Upper lobe of left lung (tissue), 6 donors: Measurements from ENCODE around the gene SPTB. TPM values are rescaled to one million over a fixed set of nuclear protein-coding genes. Genes with fewer than 3 reads are reported as not detected.

Experiments
- ATAC-seq, 2 donors: fragments of 200-7000 bp; cut with Tn5 transposase; one replicate each; pipeline ENCODE4 v1.9.1; 2022; ENCODE audit warnings: mild to moderate bottlenecking in 2 of 2, moderate library complexity in 2 of 2; ENCODE audit not compliant: low FRiP score in 2 of 2
- DNase-seq, 2 donors: peaks; one replicate each; pipeline ENCODE4 v3.0.0-alpha.2; 2019 to 2020
- H3K27ac ChIP-seq, 4 donors: fragments of 200-600 bp; sonication (generic); one replicate each; pipeline ENCODE4 v1.5.1; 2016 to 2019
- H3K27me3 ChIP-seq, 4 donors: fragments of 200-600 bp; sonication (generic); one replicate each; pipeline ENCODE4 v1.5.1; 2017 to 2019
- H3K36me3 ChIP-seq, 4 donors: fragments of 200-600 bp; sonication (generic); one replicate each; pipeline ENCODE4 v1.5.1; 2016 to 2019
- H3K4me1 ChIP-seq, 4 donors: fragments of 200-600 bp; sonication (generic); one replicate each; pipeline ENCODE4 v1.5.1; 2018 to 2019
- H3K4me3 ChIP-seq, 4 donors: fragments of 200-600 bp; sonication (generic); one replicate each; pipeline ENCODE4 v1.5.1; 2017 to 2019; ENCODE audit warnings: mild to moderate bottlenecking in 2 of 4, moderate library complexity in 1 of 4
- H3K9me3 ChIP-seq, 4 donors: fragments of 200-600 bp; sonication (generic); one replicate each; pipeline ENCODE4 v1.5.1; 2018 to 2019
- EP300 ChIP-seq, 4 donors: sonication (generic); formaldehyde crosslinking; IDR thresholded peaks; one replicate each; pipeline ENCODE4 v1.5.1; 2017; ENCODE audit warnings: antibody characterized with exemption in 4 of 4, control low read depth in 2 of 4
- POLR2A ChIP-seq, 4 donors: fragments of 450-650 bp; IDR thresholded peaks; one replicate each; pipeline ENCODE4 v1.5.1; 2016 to 2017; ENCODE audit warnings: antibody characterized with exemption in 4 of 4, mild to moderate bottlenecking in 2 of 4
- POLR2AphosphoS5 ChIP-seq, 2 donors: sonication (generic); formaldehyde crosslinking; IDR thresholded peaks; one replicate each; pipeline ENCODE4 v1.5.1; 2017; ENCODE audit warnings: antibody characterized with exemption in 2 of 2
- WGBS, 2 donors: methylation state at CpG; one replicate each; pipeline ENCODE4 v1.1.5; 2017 to 2018; 5-methylcytosine and 5-hydroxymethylcytosine counted together
- total RNA-seq, 6 donors: library from RNA; depleted of rRNA in 4 of 6; stranded (reverse); fragments of >200 nt in 4 of 6; gene quantifications; one replicate each; pipeline versions ENCODE4 v1.1.0 to v1.2.1, GENCODE V29; 2016 to 2021
- TF ChIP-seq, protein P1 (sequence below), 6 experiments: fragments of 450-650 bp in 4 of 6; fragments of 200-600 bp in 2 of 6; sonication (generic) in 2 of 6; IDR thresholded peaks; one replicate each; pipeline ENCODE4 v1.5.1; 2016 to 2019; ENCODE audit warnings: antibody characterized with exemption in 6 of 6
- donor health status: DM: no; HTN: no; CAD: no; lungs with moderate emphysema.
- donor health status: DM: no; HTN: yes; CAD: no; lungs with severe emphysema.

The SPTB gene
- total RNA-seq, 6 donors from 2014 or later, result 2.1 to 3.3 (median 2.7) TPM

DNA sequence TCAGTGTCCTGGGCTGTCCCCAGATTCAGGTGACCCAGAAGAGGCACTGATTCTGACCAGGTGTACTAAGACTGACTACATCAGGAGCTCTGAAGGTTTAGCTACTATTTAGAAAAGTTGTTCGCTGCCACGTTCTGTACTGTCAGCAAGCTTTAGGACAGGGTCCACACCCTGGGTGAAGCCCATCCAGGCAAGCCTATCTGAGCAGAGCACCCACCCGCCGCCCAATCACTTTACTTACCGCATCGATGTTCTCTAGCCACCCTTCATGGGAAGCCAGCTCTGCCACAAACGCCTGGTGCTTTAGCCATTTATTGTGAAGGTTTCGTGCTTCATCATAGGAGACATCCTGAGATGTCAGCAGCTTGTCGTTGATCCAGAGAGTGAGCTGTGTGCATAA, 95.7 kb downstream of the SPTB start:
- no peak overlapping the region for H3K27ac ChIP-seq
- no peak overlapping the region for H3K4me3 ChIP-seq
- H3K27me3 ChIP-seq, result no peaks in the 10 kb centered on the region
- WGBS, 2 donors, result 91 to 98% methylated on average over 8 to 9 of the region's 9 CpGs
- no peaks in the 10 kb centered on the region for H3K36me3 ChIP-seq
- DNase-seq (no peak), ATAC-seq (no peak)
- H3K4me1 ChIP-seq, result no peaks in the 10 kb centered on the region
- TF ChIP-seq EP300 (IDR thresholded peaks at IDR 0.05), result no peak
- no peak for TF ChIP-seq POLR2AphosphoS5 (IDR thresholded peaks at IDR 0.05)
- no peaks in the 10 kb centered on the region for H3K9me3 ChIP-seq

DNA sequence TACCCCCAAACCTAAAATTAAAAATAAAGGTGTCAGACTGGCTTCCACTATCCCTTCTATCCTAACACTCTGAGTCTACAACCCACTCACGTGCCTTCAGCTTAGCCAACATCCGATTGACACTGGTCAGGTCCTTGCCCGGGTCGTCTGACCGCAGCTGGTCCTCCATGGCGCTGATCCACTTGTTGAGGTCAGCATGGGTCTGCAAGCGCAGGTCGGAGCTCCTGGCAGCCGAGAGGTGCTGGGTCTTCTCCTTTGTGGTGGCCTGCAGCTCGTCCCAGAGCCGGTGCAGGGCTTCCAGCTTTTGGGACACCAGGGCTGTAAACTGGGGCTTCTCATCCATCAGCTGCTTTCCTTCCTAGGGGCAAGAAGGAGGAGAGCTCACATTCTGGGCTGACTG, 97.5 kb downstream of the SPTB start:
- Histone ChIP-seq H3K9me3 (no peaks in the 10 kb centered on the region), H3K36me3 (no peaks in the 10 kb centered on the region), H3K4me1 (no peaks in the 10 kb centered on the region), H3K4me3 (no peak overlapping the region), H3K27ac (no peak overlapping the region), H3K27me3 (no peaks in the 10 kb centered on the region)
- 90 to 91% methylated on average over 11 of the region's 11 CpGs for WGBS, 2 donors
- ATAC-seq (no peak), DNase-seq (peak in 1 of 2 donors; percentile 40)
- no peak for TF ChIP-seq EP300 (IDR thresholded peaks at IDR 0.05)
- no peak for TF ChIP-seq POLR2AphosphoS5 (IDR thresholded peaks at IDR 0.05)
- TF ChIP-seq, protein P1, sequence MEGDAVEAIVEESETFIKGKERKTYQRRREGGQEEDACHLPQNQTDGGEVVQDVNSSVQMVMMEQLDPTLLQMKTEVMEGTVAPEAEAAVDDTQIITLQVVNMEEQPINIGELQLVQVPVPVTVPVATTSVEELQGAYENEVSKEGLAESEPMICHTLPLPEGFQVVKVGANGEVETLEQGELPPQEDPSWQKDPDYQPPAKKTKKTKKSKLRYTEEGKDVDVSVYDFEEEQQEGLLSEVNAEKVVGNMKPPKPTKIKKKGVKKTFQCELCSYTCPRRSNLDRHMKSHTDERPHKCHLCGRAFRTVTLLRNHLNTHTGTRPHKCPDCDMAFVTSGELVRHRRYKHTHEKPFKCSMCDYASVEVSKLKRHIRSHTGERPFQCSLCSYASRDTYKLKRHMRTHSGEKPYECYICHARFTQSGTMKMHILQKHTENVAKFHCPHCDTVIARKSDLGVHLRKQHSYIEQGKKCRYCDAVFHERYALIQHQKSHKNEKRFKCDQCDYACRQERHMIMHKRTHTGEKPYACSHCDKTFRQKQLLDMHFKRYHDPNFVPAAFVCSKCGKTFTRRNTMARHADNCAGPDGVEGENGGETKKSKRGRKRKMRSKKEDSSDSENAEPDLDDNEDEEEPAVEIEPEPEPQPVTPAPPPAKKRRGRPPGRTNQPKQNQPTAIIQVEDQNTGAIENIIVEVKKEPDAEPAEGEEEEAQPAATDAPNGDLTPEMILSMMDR (IDR thresholded peaks at IDR 0.05), result no peak
- TF ChIP-seq POLR2A (IDR thresholded peaks at IDR 0.05), result no peak

DNA sequence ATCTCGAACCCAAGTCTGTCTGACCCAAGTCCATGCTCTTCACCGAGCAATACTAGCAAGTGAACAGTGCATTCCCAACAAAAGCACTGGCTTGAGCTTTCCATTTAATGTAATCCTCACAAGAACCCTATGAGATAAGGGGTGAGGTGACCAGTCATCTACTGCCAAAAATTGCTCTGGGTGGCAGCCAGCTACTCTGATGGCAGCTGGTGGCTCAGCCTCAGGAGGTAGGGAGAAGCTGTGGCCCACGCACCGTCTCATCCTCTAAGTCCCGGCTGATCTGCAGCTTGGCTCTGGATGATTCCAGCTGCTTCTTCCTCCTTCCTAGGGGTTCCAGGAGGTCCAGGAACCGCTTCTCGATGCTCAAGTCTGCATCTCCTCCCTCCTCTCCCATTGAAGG, 100.2 kb downstream of the SPTB start:
- ATAC-seq (no peak), DNase-seq (no peak)
- Histone ChIP-seq H3K27ac (no peak overlapping the region), H3K4me3 (no peak overlapping the region), H3K9me3 (no peaks in the 10 kb centered on the region), H3K27me3 (no peaks in the 10 kb centered on the region), H3K4me1 (no peaks in the 10 kb centered on the region), H3K36me3 (no peaks in the 10 kb centered on the region)
- TF ChIP-seq, protein P1 (IDR thresholded peaks at IDR 0.05), result no peak
- no peak for TF ChIP-seq EP300 (IDR thresholded peaks at IDR 0.05)
- no peak for TF ChIP-seq POLR2AphosphoS5 (IDR thresholded peaks at IDR 0.05)
- no peak for TF ChIP-seq POLR2A (IDR thresholded peaks at IDR 0.05)
- 89 to 92% methylated on average over 4 to 7 of the region's 7 CpGs for WGBS, 2 donors

DNA sequence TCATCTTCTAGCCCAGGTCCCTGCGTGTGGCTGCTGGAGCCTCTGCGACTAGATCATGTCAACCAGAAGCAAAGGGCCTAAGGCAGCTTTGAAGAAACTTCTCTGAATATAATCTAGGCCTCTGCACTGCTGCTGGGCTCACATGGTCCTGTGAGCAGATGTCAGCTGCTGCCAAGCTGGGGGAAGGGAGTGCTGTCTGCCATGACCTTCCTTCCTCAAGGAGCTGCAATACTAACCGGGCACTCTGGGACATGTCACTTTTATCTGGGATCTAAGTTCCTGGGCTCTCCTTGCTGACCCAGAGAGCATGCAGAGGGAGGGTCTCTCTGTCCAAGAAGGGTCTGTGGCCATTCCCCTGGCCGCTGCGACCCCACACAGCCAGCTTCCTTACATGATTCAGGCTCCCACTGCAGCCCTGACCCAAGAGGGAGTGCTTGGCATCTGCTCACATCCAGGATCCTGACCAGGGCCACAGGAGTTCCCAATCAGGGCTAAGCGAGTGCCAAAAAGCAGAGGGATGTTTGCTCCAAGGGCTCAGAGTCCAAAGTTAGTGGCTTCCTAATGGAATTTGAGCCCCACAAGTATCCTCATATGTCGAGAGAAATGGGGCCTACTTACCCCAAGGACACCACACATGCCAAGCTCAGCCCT, 101.5 kb downstream of the SPTB start:
- H3K27ac ChIP-seq, result no peak overlapping the region
- H3K36me3 ChIP-seq, result no peaks in the 10 kb centered on the region
- H3K27me3 ChIP-seq, result no peaks in the 10 kb centered on the region
- DNase-seq (no peak), ATAC-seq (no peak)
- no peak overlapping the region for H3K4me3 ChIP-seq
- no peaks in the 10 kb centered on the region for H3K4me1 ChIP-seq
- TF ChIP-seq POLR2AphosphoS5 (IDR thresholded peaks at IDR 0.05), result no peak
- TF ChIP-seq EP300 (IDR thresholded peaks at IDR 0.05), result no peak
- TF ChIP-seq, protein P1 (IDR thresholded peaks at IDR 0.05), result no peak
- TF ChIP-seq POLR2A (IDR thresholded peaks at IDR 0.05), result no peak
- H3K9me3 ChIP-seq, result no peaks in the 10 kb centered on the region
- 82% methylated on average over 7 of the region's 7 CpGs for WGBS, 2 donors

DNA sequence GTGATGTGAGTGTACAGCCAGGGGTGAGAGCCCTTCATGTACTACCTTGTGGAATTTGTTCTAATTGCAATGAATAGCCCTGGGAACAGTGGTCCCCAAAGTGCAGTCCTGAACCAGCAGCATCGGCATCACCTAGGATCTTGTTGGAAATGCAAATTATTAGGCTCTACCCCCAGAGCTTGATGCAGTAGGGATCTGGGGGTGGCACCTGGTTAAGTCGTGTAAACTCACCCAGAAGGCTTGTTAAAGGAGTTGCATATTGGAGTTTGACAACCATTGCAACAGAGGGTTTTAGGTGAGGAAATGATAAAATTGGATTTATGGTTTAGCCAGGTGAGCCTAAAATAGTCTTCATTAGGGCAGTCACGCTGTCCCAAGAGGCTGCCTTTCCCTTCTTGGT, 102.2 kb downstream of the SPTB start:
- Histone ChIP-seq H3K9me3 (no peaks in the 10 kb centered on the region), H3K4me3 (no peak overlapping the region), H3K27me3 (no peaks in the 10 kb centered on the region), H3K36me3 (no peaks in the 10 kb centered on the region), H3K4me1 (no peaks in the 10 kb centered on the region), H3K27ac (no peak overlapping the region)
- 81 to 90% methylated on average over 3 of the region's 3 CpGs for WGBS, 2 donors
- TF ChIP-seq EP300 (IDR thresholded peaks at IDR 0.05) (no peak), POLR2AphosphoS5 (IDR thresholded peaks at IDR 0.05) (no peak), POLR2A (IDR thresholded peaks at IDR 0.05) (no peak)
- TF ChIP-seq, protein P1 (IDR thresholded peaks at IDR 0.05), result no peak
- no peak for DNase-seq
- ATAC-seq, result no peak
